Esophagus muscularis mucosa (tissue), 4 donors: ENCODE measurements around the gene SLC35B3. TPM values are rescaled to one million over a fixed set of nuclear protein-coding genes. Genes with fewer than 3 reads are reported as not detected.

Experiments used
- DNase-seq: peaks from one replicate; pipeline ENCODE4 v3.0.0-alpha.2; 2017; ENCODE audit errors: extremely low spot score
- H3K27ac ChIP-seq, 4 donors: fragments of 200-600 bp; sonication (generic); replicated peaks in 1 of 4; 1 replicate in 3 of 4; 2 replicates in 1 of 4; pipeline ENCODE4 v1.5.1; 2016 to 2019; ENCODE audit warnings: mild to moderate bottlenecking in 1 of 4
- H3K27me3 ChIP-seq, 4 donors: fragments of 200-600 bp; sonication (generic); one replicate each; pipeline versions ENCODE4 v1.5.1 to v1.6.0; 2016 to 2019
- H3K36me3 ChIP-seq, 4 donors: fragments of 200-600 bp; sonication (generic); one replicate each; pipeline ENCODE4 v1.5.1; 2016 to 2019
- H3K4me1 ChIP-seq, 4 donors: fragments of 200-600 bp; sonication (generic); one replicate each; pipeline ENCODE4 v1.5.1; 2016 to 2019
- H3K4me3 ChIP-seq, 4 donors: fragments of 200-600 bp; sonication (generic); 1 replicate in 2 of 4; 2 replicates in 2 of 4; pipeline ENCODE4 v1.5.1; 2016 to 2019; ENCODE audit warnings: mild to moderate bottlenecking in 4 of 4, moderate library complexity in 1 of 4
- H3K9me3 ChIP-seq, 4 donors: fragments of 200-600 bp; sonication (generic); 1 replicate in 3 of 4; 2 replicates in 1 of 4; pipeline ENCODE4 v1.5.1; 2016 to 2019
- EP300 ChIP-seq: sonication (generic); formaldehyde crosslinking; IDR thresholded peaks from one replicate; pipeline ENCODE4 v1.6.1; 2017; ENCODE audit warnings: antibody characterized with exemption
- POLR2A ChIP-seq: fragments of 450-650 bp; IDR thresholded peaks from one replicate; pipeline ENCODE4 v1.6.1; 2017; ENCODE audit warnings: antibody characterized with exemption, moderate library complexity, mild to moderate bottlenecking, low read depth
- POLR2AphosphoS5 ChIP-seq, 2 donors: sonication (generic); formaldehyde crosslinking; IDR thresholded peaks; one replicate each; pipeline ENCODE4 v1.6.1; 2017; ENCODE audit warnings: antibody characterized with exemption in 2 of 2
- WGBS: methylation state at CpG from one replicate; pipeline ENCODE4 v1.1.5; 2018; 5-methylcytosine and 5-hydroxymethylcytosine counted together
- intact Hi-C: fragments of 100-400 bp; cut with DNase I; formaldehyde crosslinking; loops from one replicate; pipeline ENCODE4 v1.15.1; 2023
- total RNA-seq, 4 donors: library from RNA; depleted of rRNA; stranded (reverse); fragments of >200 nt; gene quantifications; one replicate each; pipeline versions ENCODE4 v1.1.0 to v1.2.1, GENCODE V29; 2016
- TF ChIP-seq, protein P1 (sequence below), 3 experiments: fragments of 200-600 bp in 2 of 3; fragments of 450-650 bp in 1 of 3; sonication (generic) in 2 of 3; IDR thresholded peaks; one replicate each; pipeline ENCODE4 v1.5.1; 2017 to 2019; ENCODE audit warnings: antibody characterized with exemption in 3 of 3, mild to moderate bottlenecking in 2 of 3, moderate library complexity in 1 of 3

The SLC35B3 gene
- total RNA-seq, 4 donors from 2014 or later = 12.1 to 16.6 (median 13.8) TPM

DNA sequence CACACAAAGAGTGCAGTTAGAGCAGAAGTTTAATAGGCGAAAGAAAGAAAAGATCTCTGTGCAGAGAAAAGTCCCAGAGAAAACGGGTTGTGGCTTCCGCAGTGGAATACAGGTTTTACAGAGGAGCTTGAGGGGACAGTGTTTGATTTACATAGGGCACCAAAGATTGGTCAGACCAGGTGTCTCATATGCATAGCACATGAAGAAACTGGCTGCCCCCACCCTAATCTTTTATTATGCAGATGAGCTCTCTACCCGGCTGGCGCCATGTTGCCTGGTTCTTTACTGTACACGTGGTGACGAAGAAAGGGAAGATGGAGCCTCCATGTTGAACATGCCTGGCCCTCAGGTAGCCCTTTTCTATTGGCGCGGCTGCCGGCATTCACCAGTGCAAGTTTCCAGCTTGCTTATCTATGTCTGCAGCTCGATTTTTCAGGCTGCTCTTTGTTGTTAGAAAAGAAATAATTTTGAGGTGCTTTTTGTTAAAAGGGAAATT, 47.4 kb downstream of the SLC35B3 start:
- Histone ChIP-seq H3K27ac (no peak overlapping the region), H3K9me3 (no peaks in the 10 kb centered on the region), H3K27me3 (no peaks in the 10 kb centered on the region), H3K4me1 (no peaks in the 10 kb centered on the region), H3K4me3 (no peak overlapping the region), H3K36me3 (no peaks in the 10 kb centered on the region)
- 88% methylated on average over 11 of the region's 11 CpGs for WGBS
- TF ChIP-seq POLR2AphosphoS5 (IDR thresholded peaks at IDR 0.05) (no peak), EP300 (no peak), POLR2A (no peak)
- TF ChIP-seq, protein P1, sequence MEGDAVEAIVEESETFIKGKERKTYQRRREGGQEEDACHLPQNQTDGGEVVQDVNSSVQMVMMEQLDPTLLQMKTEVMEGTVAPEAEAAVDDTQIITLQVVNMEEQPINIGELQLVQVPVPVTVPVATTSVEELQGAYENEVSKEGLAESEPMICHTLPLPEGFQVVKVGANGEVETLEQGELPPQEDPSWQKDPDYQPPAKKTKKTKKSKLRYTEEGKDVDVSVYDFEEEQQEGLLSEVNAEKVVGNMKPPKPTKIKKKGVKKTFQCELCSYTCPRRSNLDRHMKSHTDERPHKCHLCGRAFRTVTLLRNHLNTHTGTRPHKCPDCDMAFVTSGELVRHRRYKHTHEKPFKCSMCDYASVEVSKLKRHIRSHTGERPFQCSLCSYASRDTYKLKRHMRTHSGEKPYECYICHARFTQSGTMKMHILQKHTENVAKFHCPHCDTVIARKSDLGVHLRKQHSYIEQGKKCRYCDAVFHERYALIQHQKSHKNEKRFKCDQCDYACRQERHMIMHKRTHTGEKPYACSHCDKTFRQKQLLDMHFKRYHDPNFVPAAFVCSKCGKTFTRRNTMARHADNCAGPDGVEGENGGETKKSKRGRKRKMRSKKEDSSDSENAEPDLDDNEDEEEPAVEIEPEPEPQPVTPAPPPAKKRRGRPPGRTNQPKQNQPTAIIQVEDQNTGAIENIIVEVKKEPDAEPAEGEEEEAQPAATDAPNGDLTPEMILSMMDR (IDR thresholded peaks at IDR 0.05) = no peak
- intact Hi-C loops = no loop called here
- no peak for DNase-seq

DNA sequence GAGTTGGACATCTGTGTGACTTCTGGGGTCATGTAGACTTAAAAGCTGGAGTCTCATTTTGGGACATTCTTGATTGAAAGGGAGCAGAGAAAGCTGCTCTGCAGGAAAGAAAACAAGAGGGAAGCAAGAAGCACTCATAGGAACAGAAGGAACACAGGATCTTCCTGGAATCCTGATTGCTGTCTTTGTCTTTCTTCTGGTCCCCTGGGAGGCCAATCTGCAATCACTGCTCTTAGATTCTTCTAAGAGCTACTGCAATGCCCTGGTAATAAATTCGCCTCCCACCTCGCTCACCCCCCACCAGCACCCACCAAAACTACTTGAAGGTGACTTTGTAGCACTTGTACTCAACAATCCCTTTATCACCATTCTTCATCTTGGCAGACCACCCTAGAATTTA, 51.8 kb downstream of the SLC35B3 start:
- 80% methylated on average over 2 of the region's 2 CpGs for WGBS
- no peak for TF ChIP-seq POLR2A
- no peak for TF ChIP-seq POLR2AphosphoS5 (IDR thresholded peaks at IDR 0.05)
- no peak for TF ChIP-seq EP300
- TF ChIP-seq, protein P1 (IDR thresholded peaks at IDR 0.05) = no peak
- no peaks in the 10 kb centered on the region for H3K9me3 ChIP-seq
- no peak for DNase-seq
- no peaks in the 10 kb centered on the region for H3K36me3 ChIP-seq
- no peak overlapping the region for H3K27ac ChIP-seq
- no peaks in the 10 kb centered on the region for H3K27me3 ChIP-seq
- intact Hi-C loops = no loop called here
- H3K4me1 ChIP-seq = no peaks in the 10 kb centered on the region
- H3K4me3 ChIP-seq = no peak overlapping the region

DNA sequence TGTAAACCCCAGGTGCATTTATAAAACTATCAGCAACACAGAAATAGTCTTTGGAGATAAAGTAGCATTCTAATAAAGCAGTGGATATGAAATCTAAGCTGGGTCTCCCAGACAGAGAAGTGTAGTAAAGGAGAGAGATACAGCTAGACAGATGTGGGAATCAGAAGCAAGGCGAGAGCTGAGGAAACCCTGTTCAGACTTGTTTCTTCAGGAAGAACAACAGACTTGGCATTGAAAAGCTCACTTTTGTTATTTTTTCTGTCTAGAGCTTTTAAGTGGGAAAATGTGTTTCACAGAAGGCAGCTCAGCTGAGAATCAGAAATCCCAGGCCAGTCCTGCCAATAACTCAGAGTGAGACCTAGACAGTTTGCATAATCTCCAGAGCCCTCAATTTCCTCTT, 52.9 kb downstream of the SLC35B3 start:
- TF ChIP-seq, protein P1 (IDR thresholded peaks at IDR 0.05) = no peak
- TF ChIP-seq POLR2A = no peak
- no peak for TF ChIP-seq EP300
- TF ChIP-seq POLR2AphosphoS5 (IDR thresholded peaks at IDR 0.05) = no peak
- intact Hi-C loops = no loop called here
- no peak for DNase-seq
- H3K27me3 ChIP-seq = no peaks in the 10 kb centered on the region
- H3K4me1 ChIP-seq = no peaks in the 10 kb centered on the region
- WGBS = 48% methylated on average over 1 of the region's 1 CpG
- H3K27ac ChIP-seq = no peak overlapping the region
- no peaks in the 10 kb centered on the region for H3K9me3 ChIP-seq
- H3K4me3 ChIP-seq = no peak overlapping the region
- H3K36me3 ChIP-seq = no peaks in the 10 kb centered on the region

DNA sequence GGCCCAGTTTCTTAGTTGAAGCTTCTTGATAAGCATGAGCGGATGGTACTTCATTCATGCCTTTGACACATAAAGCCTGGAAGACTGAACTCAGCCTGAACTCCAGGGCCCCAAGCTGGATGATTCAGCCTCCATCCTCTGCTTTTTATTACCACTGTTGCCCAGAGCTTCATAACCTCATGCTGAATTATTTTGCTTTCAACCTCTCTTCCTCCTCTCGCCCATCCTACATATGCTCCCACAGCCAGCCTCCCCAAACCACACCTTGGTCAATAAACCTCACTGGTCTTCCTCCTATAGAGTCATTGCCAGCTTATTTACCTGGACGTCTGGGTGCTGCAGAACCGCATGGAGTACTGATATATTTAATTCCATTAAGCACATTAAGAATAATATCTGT, 59.4 kb downstream of the SLC35B3 start:
- Histone ChIP-seq H3K27ac (no peak overlapping the region), H3K27me3 (no peaks in the 10 kb centered on the region), H3K4me1 (no peaks in the 10 kb centered on the region), H3K4me3 (no peak overlapping the region), H3K9me3 (no peaks in the 10 kb centered on the region), H3K36me3 (no peaks in the 10 kb centered on the region)
- WGBS = 84% methylated on average over 4 of the region's 4 CpGs
- intact Hi-C loops = no loop called here
- DNase-seq = no peak
- TF ChIP-seq POLR2A (no peak), EP300 (no peak), POLR2AphosphoS5 (IDR thresholded peaks at IDR 0.05) (no peak)
- TF ChIP-seq, protein P1 (IDR thresholded peaks at IDR 0.05) = no peak
